Measurements from ENCODE around the gene ZEB2.
"Not testable (repeated sequence)": the region's sequence is repeated elsewhere in the genome, so short reads cannot be mapped to it uniquely, and the experiment has no call there.

The ZEB2 gene

DNA sequence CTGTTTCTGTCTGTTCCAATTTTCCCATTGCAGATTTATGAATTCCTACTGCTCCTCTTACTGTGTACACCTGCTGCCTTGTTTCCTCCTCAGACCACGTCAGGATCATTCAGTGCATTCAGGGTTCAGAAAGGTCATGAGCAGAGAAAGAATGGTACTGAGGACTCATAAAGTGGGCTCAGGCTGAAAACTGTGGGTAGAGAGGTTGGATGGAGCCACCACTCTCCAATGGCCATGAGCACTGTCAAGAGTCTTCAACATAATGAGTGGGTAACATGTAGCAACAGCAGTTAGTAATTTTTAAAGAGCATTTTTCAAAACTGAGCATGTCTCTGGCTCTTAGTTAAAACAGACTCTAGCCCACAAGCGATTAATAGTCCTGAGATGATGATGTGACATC is 138.2 kb downstream of the ZEB2 start:
- DNase-seq (ENCODE audit: low read depth) = no peak

GRCh38 chr2:144379851-144380311 is 140.0 kb downstream of the ZEB2 start:
- no peak for DNase-seq (ENCODE audit: low read depth)

DNA sequence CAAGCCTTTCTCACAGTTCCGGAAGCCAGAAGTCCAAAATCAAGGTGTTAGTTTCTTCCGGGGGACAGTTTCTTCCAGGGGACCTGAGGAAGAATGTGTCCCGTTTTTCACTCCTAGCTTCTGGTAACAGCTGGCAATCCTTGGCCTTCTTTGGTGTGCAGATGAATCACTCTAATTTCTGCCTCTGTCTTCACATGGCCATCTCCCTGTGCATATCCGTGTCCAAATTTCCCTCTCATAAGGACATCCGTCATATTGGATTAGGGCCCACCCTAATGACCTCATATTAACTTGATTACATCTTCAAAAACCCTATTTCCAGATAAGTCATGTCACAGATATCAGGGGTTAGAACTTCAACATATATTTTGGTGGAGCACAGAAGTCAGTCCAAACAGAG is 141.4 kb downstream of the ZEB2 start:
- no peak for DNase-seq (ENCODE audit: low read depth)

DNA sequence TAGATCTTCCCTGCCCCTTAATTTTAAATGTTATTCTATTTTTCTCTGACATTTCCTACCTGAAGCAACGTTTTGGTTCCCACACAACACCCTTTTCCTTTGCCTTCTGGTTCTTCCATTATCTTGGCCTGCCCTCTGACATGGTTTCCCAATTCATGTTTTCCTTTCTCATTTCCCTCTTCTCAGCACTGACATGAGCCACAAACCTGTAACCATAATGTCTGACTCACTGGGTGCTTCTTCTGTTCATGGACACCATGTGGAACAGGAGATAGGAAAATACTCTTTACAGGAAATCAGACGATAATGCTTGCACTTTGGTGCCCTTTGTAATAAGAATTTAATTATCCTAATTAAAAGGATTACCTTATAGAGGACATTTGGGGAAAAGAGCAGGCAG is 142.0 kb downstream of the ZEB2 start:
- DNase-seq (ENCODE audit: low read depth) = no peak

GRCh38 chr2:144376926-144377325 is 143.0 kb downstream of the ZEB2 start:
- no peak for DNase-seq (ENCODE audit: low read depth)

DNA sequence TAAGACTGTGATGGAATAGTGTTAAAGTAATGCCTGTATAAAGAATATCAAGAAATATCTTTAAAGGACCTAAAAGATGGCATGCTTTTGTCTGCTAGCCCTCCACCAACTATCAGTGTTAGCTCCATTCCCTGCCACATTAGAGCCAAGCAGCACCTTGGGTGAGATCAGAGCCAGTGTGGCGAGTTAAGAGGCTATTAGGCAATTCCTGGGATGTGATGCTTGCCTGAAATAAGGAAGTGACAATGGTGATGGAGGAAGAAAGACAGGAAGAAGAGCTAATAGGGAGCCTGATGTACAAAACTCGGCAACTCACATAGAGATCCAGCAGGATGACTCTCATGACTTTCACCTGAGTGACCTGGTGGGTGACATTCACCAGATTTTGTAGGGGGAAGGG is 143.5 kb downstream of the ZEB2 start:
- DNase-seq (ENCODE audit: low read depth) = no peak

DNA sequence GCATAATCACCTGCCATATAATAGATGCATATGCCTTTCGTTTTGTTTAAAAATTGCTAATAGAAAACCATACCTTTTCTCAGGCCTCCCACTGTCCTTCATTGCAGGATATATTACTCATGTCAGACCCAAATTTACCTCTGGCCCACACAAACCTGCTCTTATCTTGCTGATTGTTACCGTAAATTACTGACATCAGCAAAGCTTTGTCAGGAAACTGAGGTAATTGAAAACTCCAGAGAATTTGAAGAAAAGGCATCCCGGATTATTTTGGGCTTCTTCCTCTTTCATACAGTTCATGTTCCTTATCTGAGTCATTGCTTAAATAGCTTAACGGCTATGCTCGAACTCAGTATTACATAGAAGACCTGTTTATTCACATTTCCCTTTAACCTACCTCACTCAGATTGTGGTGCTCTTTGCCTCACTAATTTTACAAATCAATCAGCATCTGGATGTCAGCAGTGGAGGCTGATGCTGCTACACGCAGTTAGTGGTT is 145.7 kb downstream of the ZEB2 start:
- no peak for DNase-seq (ENCODE audit: low read depth)

DNA sequence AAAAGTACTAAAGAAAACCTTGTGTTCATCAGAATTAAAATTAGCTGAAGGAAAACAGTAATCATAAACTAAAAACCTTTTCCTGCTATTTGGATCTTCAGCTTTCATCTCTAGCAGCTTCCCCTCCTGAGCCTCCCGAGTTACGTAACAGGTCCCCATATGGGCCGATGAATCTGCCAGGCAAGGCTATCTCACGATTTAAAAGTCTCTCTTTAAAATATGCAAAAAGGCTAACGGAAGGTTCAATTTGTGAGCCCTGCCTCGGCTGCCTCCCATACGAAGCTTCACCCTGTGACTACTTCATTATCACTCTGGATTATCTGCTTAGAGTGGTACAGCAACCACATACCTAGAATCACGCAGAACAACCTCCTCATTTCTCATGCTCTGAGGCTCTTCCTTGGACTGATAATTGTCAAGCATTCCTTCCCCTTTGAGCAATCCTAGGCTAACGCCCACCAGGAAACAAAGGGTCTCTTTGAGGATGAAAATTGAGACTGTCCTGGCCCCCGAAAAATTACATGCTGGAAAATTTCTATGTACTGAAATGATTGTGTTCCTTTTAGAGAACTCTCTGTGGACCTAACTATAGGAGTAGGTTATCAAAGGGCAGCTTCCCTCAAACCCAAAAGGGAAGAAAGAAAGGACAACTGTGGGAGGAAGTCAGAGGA is 147.4 kb downstream of the ZEB2 start:
- no peak for DNase-seq (ENCODE audit: low read depth)

DNA sequence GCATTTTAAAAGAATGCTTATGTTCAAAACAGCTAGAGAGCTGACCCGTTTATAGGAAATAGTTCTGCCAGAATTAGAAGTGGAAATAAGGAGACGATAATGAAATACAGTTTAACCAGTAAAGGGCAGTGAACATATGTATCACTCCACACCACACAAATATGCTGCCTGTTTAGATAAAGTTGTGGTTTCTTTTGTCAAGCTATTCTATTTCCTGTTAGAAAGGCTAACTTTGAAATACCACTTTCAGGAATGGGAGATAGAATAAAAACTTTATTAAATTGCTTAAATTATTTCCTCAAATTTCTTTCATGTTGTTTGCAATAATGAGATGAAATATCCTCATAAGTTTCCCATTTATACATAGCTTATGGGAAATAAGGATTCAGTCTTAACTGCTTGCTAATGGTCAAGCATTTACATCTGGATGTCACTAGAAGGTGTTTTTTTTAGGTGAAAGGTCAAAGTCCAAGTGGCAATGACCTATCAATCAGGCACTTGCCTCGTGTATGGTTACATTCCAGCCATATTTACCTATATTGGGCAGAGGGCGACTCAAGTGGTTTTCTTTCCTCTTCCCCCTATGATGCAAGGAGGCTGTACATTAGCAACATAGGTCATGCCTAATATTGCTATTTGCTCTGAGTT is 148.9 kb downstream of the ZEB2 start:
- DNase-seq (ENCODE audit: low read depth) = no peak

DNA sequence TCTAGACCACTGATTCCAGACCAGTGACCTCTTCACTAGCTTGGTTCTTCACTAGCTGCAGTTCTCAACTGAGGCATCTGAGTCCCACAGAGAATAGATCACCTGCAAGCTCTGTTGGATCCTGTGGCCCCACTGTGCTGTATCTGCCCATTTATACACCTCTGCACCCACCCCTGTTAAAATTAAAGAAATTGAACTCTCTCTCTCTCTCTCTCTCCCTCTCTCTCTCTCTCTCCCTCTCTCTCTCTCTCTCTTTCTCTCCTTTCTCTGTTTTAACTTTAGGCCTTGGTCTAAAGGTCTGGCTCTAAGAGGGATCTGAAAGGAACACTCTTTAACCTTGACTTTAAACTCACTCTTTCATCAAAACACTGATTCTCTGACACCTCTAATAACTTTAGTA is 150.5 kb downstream of the ZEB2 start:
- no peak for DNase-seq (ENCODE audit: low read depth)

DNA sequence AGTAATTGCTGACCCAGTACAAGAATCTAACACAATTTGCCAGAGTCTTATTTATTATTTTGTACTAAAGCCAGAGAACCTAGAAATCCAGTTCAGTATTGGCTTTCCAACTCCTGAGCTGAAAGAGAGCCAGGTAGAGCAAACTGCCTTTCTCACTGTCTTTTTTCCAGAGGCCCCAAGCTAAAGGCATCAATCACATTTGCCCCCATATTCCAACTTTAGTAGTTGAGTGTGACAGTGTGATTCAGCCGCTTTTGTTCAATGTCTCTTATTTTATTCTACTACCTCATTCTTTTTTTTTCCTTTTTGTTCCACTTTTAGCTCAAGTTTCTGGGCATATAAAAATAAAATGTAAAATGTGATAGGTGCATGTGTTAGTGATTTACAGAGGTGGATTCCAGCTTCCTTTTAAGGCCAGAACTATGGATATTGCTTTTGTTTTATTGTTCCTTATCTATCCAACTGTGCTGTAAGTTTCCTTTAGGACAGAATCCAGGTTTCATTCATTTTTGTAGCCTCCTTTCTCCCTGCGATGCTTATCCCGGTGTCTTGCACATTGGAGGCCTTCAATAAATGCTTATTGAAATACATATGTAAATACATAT is 153.0 kb downstream of the ZEB2 start:
- DNase-seq (ENCODE audit: low read depth) = no peak

GRCh38 chr2:144364944-144365738 is 154.8 kb downstream of the ZEB2 start:
- no peak for DNase-seq (ENCODE audit: low read depth)

GRCh38 chr2:144364247-144364646 is 155.7 kb downstream of the ZEB2 start:
- DNase-seq (ENCODE audit: low read depth) = not testable (repeated sequence)

DNA sequence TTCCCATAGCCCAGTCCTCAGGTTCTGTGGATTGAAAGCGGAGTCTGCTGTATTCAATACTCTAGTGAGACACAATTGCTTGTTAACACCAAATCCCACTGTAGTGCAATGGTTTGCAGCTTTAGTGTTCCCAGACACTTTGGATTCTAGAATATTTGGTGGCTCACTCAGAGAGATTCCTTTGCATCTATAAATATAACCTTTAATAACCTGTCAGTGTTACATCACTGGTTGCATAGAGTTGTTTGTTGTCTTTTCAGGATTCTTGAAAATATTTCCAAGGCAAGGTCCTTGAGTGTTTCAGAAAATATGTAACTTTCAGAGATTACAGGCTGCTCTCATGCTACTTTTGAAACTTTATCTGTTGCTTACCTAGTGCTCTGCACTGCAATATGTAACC is 157.5 kb downstream of the ZEB2 start:
- no peak for DNase-seq (ENCODE audit: low read depth)

DNA sequence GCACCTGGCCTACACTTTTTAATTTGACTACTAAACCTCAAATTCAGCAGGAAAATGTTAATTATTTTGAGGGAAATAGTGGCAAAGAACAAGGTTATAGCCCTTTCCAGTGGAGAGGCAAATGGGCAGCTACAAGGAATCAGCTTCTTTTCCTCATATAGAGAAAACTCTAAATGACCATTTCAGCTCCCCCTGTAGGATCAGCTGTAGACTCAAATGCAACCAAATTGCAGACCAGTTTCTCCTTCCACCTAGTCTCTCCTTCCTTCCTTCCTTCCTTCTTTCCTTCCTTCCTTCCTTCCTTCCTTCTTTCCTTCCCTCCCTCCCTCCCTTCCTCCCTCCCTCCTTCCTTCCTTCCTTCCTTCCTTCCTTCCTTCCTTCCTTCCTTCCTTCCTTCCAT is 158.2 kb downstream of the ZEB2 start:
- no peak for DNase-seq (ENCODE audit: low read depth)

DNA sequence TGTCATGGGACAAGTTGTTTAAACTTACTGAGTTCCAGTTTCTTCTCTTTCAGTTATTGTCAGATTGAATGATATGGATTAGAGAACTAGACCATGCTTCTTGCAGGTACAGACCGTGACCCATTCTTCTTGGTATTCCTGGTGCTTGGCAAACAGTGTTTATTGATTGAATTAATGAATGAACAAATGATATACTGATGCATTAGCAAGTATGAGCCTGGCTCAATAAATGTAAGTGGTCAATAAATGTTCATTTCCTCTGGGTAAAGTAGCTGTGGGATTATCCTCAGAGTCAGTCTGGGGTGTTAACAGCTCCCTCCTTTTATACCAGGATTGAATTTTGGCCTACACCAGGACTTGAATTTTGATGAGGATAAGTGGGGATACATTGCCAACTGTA is 160.2 kb downstream of the ZEB2 start:
- DNase-seq (ENCODE audit: low read depth) = no peak

DNA sequence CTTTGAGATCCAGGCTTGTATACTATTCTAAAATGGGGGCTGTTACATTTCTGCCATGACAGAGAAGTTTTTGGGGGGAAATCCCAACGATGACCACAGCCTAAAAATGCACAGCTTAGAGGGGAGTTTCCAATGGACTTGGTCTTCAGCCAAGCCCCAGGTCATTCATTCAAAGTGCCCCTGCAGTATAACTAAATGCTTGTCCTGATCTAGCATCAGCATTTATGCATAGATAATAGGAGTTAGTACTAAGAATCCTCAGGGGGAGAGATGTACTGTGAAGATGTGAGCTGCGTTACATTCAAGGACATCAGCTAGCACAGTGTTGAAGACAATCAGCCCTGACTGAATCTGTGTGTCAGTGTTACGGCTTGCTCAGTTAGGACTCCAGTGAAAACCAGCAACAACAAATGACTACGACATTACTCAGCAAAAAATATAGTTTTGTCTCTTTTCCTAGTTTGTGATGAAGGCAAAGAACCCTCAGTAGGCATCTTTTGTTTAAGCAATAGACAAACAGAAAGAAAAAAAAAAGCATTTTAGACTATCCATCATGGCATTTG is 160.9 kb downstream of the ZEB2 start:
- DNase-seq (ENCODE audit: low read depth) = no peak

- no peak for DNase-seq (ENCODE audit: low read depth)
These were observed 161.4 kb downstream of the ZEB2 start for GRCh38 chr2:144358374-144358964.

DNA sequence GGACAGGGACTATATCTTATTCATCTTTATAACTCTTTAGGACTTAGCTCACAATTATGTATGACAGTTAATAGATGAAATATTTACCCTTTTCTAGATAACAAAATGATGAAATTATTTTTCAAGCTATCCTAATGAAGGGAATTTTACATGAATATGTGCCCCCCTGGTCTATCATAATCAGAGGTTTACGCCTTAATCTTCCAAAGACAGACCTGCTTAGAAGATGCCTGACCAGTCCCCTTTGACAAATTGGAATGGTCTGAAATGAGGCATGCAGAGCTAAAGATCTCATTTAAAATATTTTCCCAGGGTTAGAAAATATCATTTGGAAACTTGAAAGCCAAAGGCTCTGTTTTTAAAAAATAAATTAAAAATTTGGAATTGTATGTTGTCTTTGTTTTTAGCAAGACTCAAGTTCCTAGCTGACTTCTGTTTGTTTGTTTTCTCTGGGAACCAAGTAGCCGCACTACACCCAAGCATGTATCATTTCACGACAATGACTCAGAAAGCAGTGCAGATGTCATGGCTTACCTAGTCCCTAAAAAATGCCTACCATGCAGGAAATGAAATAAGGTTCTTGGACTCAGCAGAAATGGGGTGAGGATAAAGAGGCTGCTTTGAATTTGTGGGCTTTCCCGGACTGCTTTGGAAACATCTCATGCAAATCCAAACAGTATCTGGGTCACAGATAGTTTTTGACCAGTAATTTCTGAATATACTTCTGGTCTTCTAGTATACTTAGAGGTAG is 162.1 kb downstream of the ZEB2 start:
- DNase-seq (ENCODE audit: low read depth) = no peak

GRCh38 chr2:144356402-144356801 is 163.5 kb downstream of the ZEB2 start:
- no peak for DNase-seq (ENCODE audit: low read depth)

DNA sequence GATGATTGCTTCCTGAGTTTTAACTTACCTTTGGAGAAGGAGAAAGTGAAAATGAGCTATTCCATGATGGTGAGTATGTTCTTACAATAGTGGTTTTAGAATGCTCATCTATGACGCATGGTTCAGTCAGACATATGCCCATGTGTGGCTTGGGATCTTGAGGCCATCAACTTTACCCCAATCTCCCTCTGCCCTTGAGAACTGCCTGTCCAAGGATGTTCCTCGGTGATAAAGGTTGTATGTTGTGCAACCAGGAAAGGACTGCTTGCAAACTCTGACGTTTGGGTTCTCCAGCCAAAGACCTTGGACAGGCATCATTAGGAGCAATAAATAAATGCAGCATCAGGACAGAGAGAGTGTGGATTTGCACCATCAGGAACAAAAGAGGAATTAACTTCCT is 165.0 kb downstream of the ZEB2 start:
- DNase-seq (ENCODE audit: low read depth) = no peak
